SK-N-SH (cell line): ENCODE measurements around the gene TTC27. TPM values are rescaled to one million over a fixed set of nuclear protein-coding genes. Genes with fewer than 3 reads are reported as not detected.

ENCODE experiments used
- CTCF ChIA-PET: fragments of 300-600, 350-600 bp; formaldehyde crosslinking; extraction: SDS; loops from one replicate; lab custom pipeline; 2021; lab: Yijun Ruan, JAX
- POLR2A ChIA-PET: fragments of 350-600 bp; sonication (Branson Sonifier 250); formaldehyde crosslinking; extraction: SDS; loops from one replicate; lab custom pipeline; 2020; ENCODE audit warnings: antibody characterized with exemption, inconsistent platforms; lab: Yijun Ruan, JAX
- DNase-seq: peaks from one replicate; pipeline ENCODE4 v3.0.0; 2012
- H2AFZ ChIP-seq: fragments of 200-600 bp; sonication (generic); 2 replicates; pipeline ENCODE4 v1.8.1; 2016; ENCODE audit warnings: antibody characterized with exemption, mild to moderate bottlenecking, low read depth
- H3F3A ChIP-seq: fragments of 200-600 bp; sonication (generic); replicated peaks from 2 replicates; pipeline ENCODE3; 2016; ENCODE audit warnings: antibody characterized with exemption, mild to moderate bottlenecking; ENCODE audit not compliant: insufficient read depth
- H3K27ac ChIP-seq, 2 experiments: fragments of 200-500 bp in 1 of 2; fragments of 200-600 bp in 1 of 2; sonication (Bioruptor generic) in 1 of 2; sonication (generic), shearing (Covaris generic) in 1 of 2; 2 replicates each; pipeline versions ENCODE4 v1.5.1 to v1.6.1; 2014 to 2016; ENCODE audit warnings: low read depth in 2 of 2, inconsistent platforms in 1 of 2, low read length in 1 of 2, mild to moderate bottlenecking in 1 of 2, mixed read lengths in 1 of 2
- H3K27me3 ChIP-seq: fragments of 200-600 bp; sonication (generic), shearing (Covaris generic); 2 replicates; pipeline ENCODE4 v1.6.1; 2016; ENCODE audit warnings: mixed run types; ENCODE audit not compliant: insufficient read depth
- H3K36me3 ChIP-seq, 2 experiments: fragments of 200-500 bp in 1 of 2; fragments of 200-600 bp in 1 of 2; sonication (Bioruptor generic) in 1 of 2; sonication (generic) in 1 of 2; replicated peaks in 1 of 2; 2 replicates each; pipeline versions ENCODE3 to v1.5.1; 2014 to 2016; ENCODE audit warnings: low read length in 1 of 2, mild to moderate bottlenecking in 1 of 2; ENCODE audit not compliant: insufficient read depth in 2 of 2, control insufficient read depth in 1 of 2
- H3K4me1 ChIP-seq, 2 experiments: fragments of 200-500 bp in 1 of 2; fragments of 200-600 bp in 1 of 2; sonication (Bioruptor generic) in 1 of 2; sonication (generic), shearing (Covaris generic) in 1 of 2; 2 replicates each; pipeline versions ENCODE4 v1.5.1 to v1.6.1; 2014 to 2016; ENCODE audit warnings: low read depth in 1 of 2, low read length in 1 of 2, mixed run types in 1 of 2; ENCODE audit not compliant: insufficient read depth in 2 of 2, control insufficient read depth in 1 of 2
- H3K4me2 ChIP-seq: fragments of 200-600 bp; sonication (generic), shearing (Covaris generic); 2 replicates; pipeline ENCODE4 v1.6.1; 2017; ENCODE audit warnings: mixed run types
- H3K4me3 ChIP-seq, 2 experiments: fragments of 200-500 bp in 1 of 2; fragments of 200-600 bp in 1 of 2; sonication (Bioruptor generic) in 1 of 2; sonication (generic), shearing (Covaris generic) in 1 of 2; 2 replicates each; pipeline versions ENCODE4 v1.5.1 to v1.8.1; 2014 to 2016; ENCODE audit warnings: low read depth in 2 of 2, inconsistent platforms in 1 of 2, low read length in 1 of 2, mild to moderate bottlenecking in 1 of 2, mixed read lengths in 1 of 2, moderate library complexity in 1 of 2
- H3K79me2 ChIP-seq: fragments of 200-600 bp; sonication (generic); 2 replicates; pipeline ENCODE4 v1.8.1; 2017; ENCODE audit warnings: mild to moderate bottlenecking; ENCODE audit not compliant: insufficient read depth
- H3K9ac ChIP-seq: fragments of 200-600 bp; sonication (generic); 2 replicates; pipeline ENCODE4 v1.6.1; 2017; ENCODE audit warnings: mixed run types
- H3K9me2 ChIP-seq: fragments of 200-600 bp; sonication (generic); 2 replicates; pipeline ENCODE4 v1.6.1; 2017; ENCODE audit warnings: mixed run types
- H3K9me3 ChIP-seq: fragments of 200-600 bp; sonication (generic); 2 replicates; pipeline ENCODE4 v1.6.1; 2017; ENCODE audit warnings: mixed run types, mild to moderate bottlenecking, moderate library complexity
- H4K20me1 ChIP-seq: fragments of 200-600 bp; sonication (generic); 2 replicates; pipeline ENCODE4 v1.6.1; 2017; ENCODE audit warnings: mild to moderate bottlenecking, mixed run types; ENCODE audit not compliant: insufficient read depth
- CHD2 ChIP-seq: fragments of 150-350 bp; IDR thresholded peaks from 2 replicates; pipeline ENCODE4 v1.6.1; 2018; ENCODE audit warnings: low read length; ENCODE audit not compliant: partially characterized antibody
- EP300 ChIP-seq, 2 experiments: IDR thresholded peaks; 2 replicates each; pipeline versions ENCODE4 v1.4.0 to v1.6.1; 2012; ENCODE audit warnings: borderline replicate concordance in 1 of 2, low read depth in 1 of 2, low read length in 1 of 2
- IRF3 ChIP-seq: fragments of 150-350 bp; IDR thresholded peaks from 2 replicates; pipeline ENCODE4 v1.6.1; 2016; ENCODE audit warnings: mild to moderate bottlenecking, low read depth, low read length
- MXI1 ChIP-seq: IDR thresholded peaks from 2 replicates; pipeline ENCODE4 v1.6.1; 2012; ENCODE audit warnings: mild to moderate bottlenecking, low read depth, low read length, improper control_type of control experiment
- NFIC ChIP-seq: IDR thresholded peaks from 2 replicates; pipeline ENCODE4 v1.4.0; 2012; ENCODE audit warnings: borderline replicate concordance
- WGBS: methylation state at CpG from one replicate; pipeline ENCODE4 v1.1.6; 2017; ENCODE audit warnings: low lambda C conversion rate; 5-methylcytosine and 5-hydroxymethylcytosine counted together
- polyA plus RNA-seq, 3 experiments: library from polyadenylated mRNA; depleted of rRNA; stranded (reverse); fragments of >200 nt; gene quantifications; 2 replicates each; pipeline ENCODE4 v1.2.3, GENCODE V29; 2012
- TF ChIP-seq, protein P1 (sequence below): fragments of 150-350 bp; IDR thresholded peaks from 2 replicates; pipeline ENCODE4 v1.6.1; 2017; ENCODE audit warnings: antibody characterized with exemption, low read length, low read depth, borderline replicate concordance
- TF ChIP-seq, protein P2 (sequence below): fragments of 200-600 bp; sonication (generic); IDR thresholded peaks from 2 replicates; pipeline ENCODE4 v1.6.1; 2017; ENCODE audit warnings: antibody characterized with exemption, mild to moderate bottlenecking, moderate library complexity

Gene TTC27
- polyA plus RNA-seq, 1 of the 3 experiments (the other 2 are of a cell fraction): 14.4 TPM

DNA sequence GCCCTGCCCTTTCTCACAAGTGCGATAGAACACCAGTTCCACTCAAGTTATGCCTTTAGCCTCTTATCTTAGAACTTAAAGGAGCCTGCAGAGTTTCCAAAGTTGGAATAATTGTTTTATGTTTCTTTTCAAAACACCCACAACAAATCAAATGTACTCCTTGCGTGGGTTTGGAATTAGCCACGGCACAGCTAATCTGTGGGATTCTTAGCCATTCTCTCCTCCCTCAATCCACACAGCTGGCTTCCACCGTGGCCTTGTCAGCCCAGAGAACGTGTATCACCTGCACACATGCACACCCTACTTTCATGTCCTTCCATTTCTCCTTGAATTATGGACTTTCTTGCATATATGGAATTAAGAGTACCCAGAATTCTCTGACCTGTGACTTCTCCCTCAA is 183.8 kb downstream of the TTC27 start:
- H3K27me3 ChIP-seq: no peaks in the 10 kb centered on the region
- DNase-seq: no peak
- no peaks in the 10 kb centered on the region for H3F3A ChIP-seq
- no peaks in the 10 kb centered on the region for H3K9me2 ChIP-seq
- no peaks in the 10 kb centered on the region for H3K9me3 ChIP-seq
- peaks cover 0 to 8% of the 10 kb centered on the region in 2 experiments for H3K36me3 ChIP-seq
- H3K27ac ChIP-seq: no peak overlapping the region
- TF ChIP-seq MXI1 (no peak), EP300 (IDR thresholded peaks at IDR 0.05; ENCODE audit: borderline replicate concordance in 1 of 2, low read depth in 1 of 2, low read length in 1 of 2) (no peak), IRF3 (no peak)
- TF ChIP-seq, protein P1, sequence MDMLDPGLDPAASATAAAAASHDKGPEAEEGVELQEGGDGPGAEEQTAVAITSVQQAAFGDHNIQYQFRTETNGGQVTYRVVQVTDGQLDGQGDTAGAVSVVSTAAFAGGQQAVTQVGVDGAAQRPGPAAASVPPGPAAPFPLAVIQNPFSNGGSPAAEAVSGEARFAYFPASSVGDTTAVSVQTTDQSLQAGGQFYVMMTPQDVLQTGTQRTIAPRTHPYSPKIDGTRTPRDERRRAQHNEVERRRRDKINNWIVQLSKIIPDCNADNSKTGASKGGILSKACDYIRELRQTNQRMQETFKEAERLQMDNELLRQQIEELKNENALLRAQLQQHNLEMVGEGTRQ: no peak
- TF ChIP-seq, protein P2, sequence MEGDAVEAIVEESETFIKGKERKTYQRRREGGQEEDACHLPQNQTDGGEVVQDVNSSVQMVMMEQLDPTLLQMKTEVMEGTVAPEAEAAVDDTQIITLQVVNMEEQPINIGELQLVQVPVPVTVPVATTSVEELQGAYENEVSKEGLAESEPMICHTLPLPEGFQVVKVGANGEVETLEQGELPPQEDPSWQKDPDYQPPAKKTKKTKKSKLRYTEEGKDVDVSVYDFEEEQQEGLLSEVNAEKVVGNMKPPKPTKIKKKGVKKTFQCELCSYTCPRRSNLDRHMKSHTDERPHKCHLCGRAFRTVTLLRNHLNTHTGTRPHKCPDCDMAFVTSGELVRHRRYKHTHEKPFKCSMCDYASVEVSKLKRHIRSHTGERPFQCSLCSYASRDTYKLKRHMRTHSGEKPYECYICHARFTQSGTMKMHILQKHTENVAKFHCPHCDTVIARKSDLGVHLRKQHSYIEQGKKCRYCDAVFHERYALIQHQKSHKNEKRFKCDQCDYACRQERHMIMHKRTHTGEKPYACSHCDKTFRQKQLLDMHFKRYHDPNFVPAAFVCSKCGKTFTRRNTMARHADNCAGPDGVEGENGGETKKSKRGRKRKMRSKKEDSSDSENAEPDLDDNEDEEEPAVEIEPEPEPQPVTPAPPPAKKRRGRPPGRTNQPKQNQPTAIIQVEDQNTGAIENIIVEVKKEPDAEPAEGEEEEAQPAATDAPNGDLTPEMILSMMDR: no peak
- no peak overlapping the region for H3K4me2 ChIP-seq
- no peak overlapping the region for H2AFZ ChIP-seq
- H3K79me2 ChIP-seq: no peaks in the 10 kb centered on the region
- H3K4me3 ChIP-seq: no peak overlapping the region
- peaks cover 0 to 4% of the 10 kb centered on the region in 2 experiments; a peak in 1 of 4 replicates for H3K4me1 ChIP-seq
- POLR2A ChIA-PET: no interaction called here
- H3K9ac ChIP-seq: no peak overlapping the region
- CTCF ChIA-PET: interaction anchor here (1.4 to 1.6 kb wide), 2 partner anchors 11 to 222 kb away, joined by 4 to 6 read pairs; no protein-coding TSS in a partner anchor
- WGBS: 94% methylated on average over 5 of the region's 5 CpGs
- H4K20me1 ChIP-seq: no peaks in the 10 kb centered on the region

GRCh38 chr2:32812316-32812715 is 184.5 kb downstream of the TTC27 start:
- no peak overlapping the region for H3K4me2 ChIP-seq
- no peaks in the 10 kb centered on the region for H3K9me3 ChIP-seq
- peaks cover 0 to 4% of the 10 kb centered on the region in 2 experiments; a peak in 1 of 4 replicates for H3K4me1 ChIP-seq
- peak overlapping the region; percentile 1 to 7; a peak in 2 of 4 replicates for H3K27ac ChIP-seq
- ChIA-PET CTCF (interaction anchor here (1.4 kb wide), 1 partner anchor 221 kb away, joined by 4 read pairs; no protein-coding TSS in a partner anchor), POLR2A (no interaction called here)
- WGBS: 72% methylated on average over 3 of the region's 3 CpGs
- peaks cover 0 to 8% of the 10 kb centered on the region in 2 experiments for H3K36me3 ChIP-seq
- H3K79me2 ChIP-seq: no peaks in the 10 kb centered on the region
- no peak overlapping the region for H3K4me3 ChIP-seq
- no peak overlapping the region for H3K9ac ChIP-seq
- H2AFZ ChIP-seq: no peak overlapping the region
- no peaks in the 10 kb centered on the region for H4K20me1 ChIP-seq
- H3K9me2 ChIP-seq: no peaks in the 10 kb centered on the region
- H3F3A ChIP-seq: no peaks in the 10 kb centered on the region
- TF ChIP-seq NFIC (no peak), CHD2 (no peak)
- TF ChIP-seq, protein P2: no peak
- H3K27me3 ChIP-seq: no peaks in the 10 kb centered on the region
- DNase-seq: no peak
